ENCODE data around the gene MYO6. TPM values are rescaled to one million over a fixed set of nuclear protein-coding genes. Genes with fewer than 3 reads are reported as not detected.

The MYO6 gene
- total RNA-seq, 1 donor from 2014 or later: 105 TPM

DNA sequence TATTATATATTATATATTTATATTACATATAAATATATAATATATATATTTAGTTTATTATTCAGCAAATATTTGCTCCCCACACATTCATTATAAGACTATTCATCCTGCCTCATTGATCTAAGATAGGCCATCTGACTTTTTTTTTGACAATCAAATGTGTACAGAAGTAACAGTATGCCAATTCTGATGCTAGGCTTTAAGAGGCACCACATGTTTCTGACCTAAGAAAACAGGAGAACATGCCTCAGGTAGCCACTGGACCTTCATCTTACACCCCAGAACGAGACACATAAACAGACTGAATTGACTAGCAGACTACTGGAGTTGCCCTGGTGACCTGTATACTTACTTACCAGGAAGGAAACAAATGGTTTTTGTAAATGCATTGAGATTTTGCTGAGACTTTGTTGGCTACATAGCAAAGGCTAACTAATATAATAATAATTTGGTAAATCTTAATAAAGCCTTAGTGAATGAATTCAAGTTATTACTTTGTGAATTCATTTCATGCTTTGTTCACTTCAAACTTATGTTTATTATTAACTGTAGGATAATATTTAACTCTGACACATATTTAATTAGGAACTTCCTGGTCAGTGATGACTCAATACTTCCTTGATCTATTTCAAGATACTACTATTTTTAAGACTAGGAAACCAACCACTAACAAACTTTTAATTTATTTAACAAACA lies 13.4 kb upstream of the MYO6 start:
- TF ChIP-seq, protein P1, sequence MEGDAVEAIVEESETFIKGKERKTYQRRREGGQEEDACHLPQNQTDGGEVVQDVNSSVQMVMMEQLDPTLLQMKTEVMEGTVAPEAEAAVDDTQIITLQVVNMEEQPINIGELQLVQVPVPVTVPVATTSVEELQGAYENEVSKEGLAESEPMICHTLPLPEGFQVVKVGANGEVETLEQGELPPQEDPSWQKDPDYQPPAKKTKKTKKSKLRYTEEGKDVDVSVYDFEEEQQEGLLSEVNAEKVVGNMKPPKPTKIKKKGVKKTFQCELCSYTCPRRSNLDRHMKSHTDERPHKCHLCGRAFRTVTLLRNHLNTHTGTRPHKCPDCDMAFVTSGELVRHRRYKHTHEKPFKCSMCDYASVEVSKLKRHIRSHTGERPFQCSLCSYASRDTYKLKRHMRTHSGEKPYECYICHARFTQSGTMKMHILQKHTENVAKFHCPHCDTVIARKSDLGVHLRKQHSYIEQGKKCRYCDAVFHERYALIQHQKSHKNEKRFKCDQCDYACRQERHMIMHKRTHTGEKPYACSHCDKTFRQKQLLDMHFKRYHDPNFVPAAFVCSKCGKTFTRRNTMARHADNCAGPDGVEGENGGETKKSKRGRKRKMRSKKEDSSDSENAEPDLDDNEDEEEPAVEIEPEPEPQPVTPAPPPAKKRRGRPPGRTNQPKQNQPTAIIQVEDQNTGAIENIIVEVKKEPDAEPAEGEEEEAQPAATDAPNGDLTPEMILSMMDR (IDR thresholded peaks at IDR 0.05; ENCODE audit: unreplicated experiment): no peak
- Mint-ChIP-seq H3K4me3 (ENCODE audit: low read depth) (no peak overlapping the region), H3K36me3 (ENCODE audit: insufficient read depth) (no peaks in the 10 kb centered on the region), H3K4me1 (ENCODE audit: low read depth) (peaks cover 2% of the 10 kb centered on the region), H3K27ac (peak overlapping the region; percentile 74), H3K9me3 (ENCODE audit: low read depth) (no peaks in the 10 kb centered on the region), H3K27me3 (no peaks in the 10 kb centered on the region)
- DNase-seq (ENCODE audit: low spot score, unreplicated experiment): no peak

DNA sequence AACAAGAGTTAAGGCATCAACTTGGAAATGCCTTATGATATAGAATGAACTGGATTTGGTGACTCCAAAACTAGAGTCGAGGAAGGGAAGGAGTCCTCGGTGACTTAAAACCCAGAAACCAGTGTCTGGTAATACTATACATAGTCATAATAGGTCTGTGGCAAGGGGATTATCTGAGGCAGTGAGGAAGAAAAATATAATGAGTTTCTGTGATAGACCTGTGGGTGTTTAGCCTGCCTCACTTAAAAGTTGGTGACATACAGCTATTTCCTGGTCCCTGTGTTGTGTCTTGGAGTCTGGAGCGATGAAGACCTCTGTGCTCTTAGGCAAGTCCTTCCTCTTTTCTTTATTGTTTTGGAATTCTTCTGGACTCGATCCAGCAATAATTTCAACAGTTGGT lies 5.1 kb upstream of the MYO6 start:
- H3K9me3 Mint-ChIP-seq (ENCODE audit: low read depth): peaks cover 4% of the 10 kb centered on the region
- H3K27ac Mint-ChIP-seq: no peak overlapping the region
- H3K4me3 Mint-ChIP-seq (ENCODE audit: low read depth): no peak overlapping the region
- H3K36me3 Mint-ChIP-seq (ENCODE audit: insufficient read depth): no peaks in the 10 kb centered on the region
- DNase-seq (ENCODE audit: low spot score, unreplicated experiment): no peak
- H3K27me3 Mint-ChIP-seq: peaks cover 8% of the 10 kb centered on the region
- H3K4me1 Mint-ChIP-seq (ENCODE audit: low read depth): peaks cover 2% of the 10 kb centered on the region
- TF ChIP-seq, protein P1 (IDR thresholded peaks at IDR 0.05; ENCODE audit: unreplicated experiment): no peak

DNA sequence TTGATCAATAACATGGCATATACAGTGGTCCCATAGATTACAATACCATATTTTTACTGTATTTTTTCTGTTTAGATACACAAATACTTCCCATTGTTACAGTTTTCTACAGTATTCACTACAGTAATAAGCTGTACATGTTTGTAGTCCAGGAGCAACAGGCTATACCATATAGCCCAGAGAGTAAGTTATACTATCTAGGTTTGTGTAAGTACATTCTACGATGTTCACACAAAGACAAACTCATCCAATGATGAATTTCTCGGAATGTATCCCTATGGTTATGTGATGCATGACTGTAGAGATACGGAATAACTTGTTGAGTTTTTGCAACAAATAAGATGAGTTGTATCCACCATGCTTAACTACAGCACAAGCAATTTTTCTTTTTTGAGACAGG lies 3.6 kb upstream of the MYO6 start:
- TF ChIP-seq, protein P1 (IDR thresholded peaks at IDR 0.05; ENCODE audit: unreplicated experiment): no peak
- Mint-ChIP-seq H3K4me1 (ENCODE audit: low read depth) (peaks cover 7% of the 10 kb centered on the region), H3K27me3 (peaks cover 8% of the 10 kb centered on the region), H3K36me3 (ENCODE audit: insufficient read depth) (no peaks in the 10 kb centered on the region), H3K27ac (no peak overlapping the region), H3K4me3 (ENCODE audit: low read depth) (no peak overlapping the region), H3K9me3 (ENCODE audit: low read depth) (peaks cover 4% of the 10 kb centered on the region)
- no peak for DNase-seq (ENCODE audit: low spot score, unreplicated experiment)

DNA sequence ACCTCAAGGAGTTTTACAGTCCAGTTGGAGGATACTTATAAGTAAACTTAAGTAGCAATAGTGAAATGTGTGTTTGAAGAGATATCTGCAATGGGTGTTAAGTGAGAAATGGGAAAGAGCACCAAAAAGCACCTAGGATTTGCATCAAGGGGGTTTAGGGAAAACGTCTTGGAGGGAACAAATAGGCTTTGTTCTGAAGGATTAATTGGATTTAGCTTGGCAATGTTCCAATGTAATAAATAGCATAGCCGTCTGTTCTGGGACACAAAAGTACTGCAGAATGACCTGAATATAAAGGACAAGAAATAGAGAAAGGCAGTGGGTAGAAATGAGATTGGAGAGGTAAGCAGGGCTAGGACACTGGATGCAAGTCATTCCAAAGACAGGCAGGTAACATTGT lies 2.8 kb upstream of the MYO6 start:
- TF ChIP-seq, protein P1 (IDR thresholded peaks at IDR 0.05; ENCODE audit: unreplicated experiment): no peak
- Mint-ChIP-seq H3K27me3 (peaks cover 8% of the 10 kb centered on the region), H3K9me3 (ENCODE audit: low read depth) (peaks cover 4% of the 10 kb centered on the region), H3K4me3 (ENCODE audit: low read depth) (no peak overlapping the region), H3K27ac (no peak overlapping the region), H3K4me1 (ENCODE audit: low read depth) (peaks cover 11% of the 10 kb centered on the region), H3K36me3 (ENCODE audit: insufficient read depth) (no peaks in the 10 kb centered on the region)
- DNase-seq (ENCODE audit: low spot score, unreplicated experiment): no peak

DNA sequence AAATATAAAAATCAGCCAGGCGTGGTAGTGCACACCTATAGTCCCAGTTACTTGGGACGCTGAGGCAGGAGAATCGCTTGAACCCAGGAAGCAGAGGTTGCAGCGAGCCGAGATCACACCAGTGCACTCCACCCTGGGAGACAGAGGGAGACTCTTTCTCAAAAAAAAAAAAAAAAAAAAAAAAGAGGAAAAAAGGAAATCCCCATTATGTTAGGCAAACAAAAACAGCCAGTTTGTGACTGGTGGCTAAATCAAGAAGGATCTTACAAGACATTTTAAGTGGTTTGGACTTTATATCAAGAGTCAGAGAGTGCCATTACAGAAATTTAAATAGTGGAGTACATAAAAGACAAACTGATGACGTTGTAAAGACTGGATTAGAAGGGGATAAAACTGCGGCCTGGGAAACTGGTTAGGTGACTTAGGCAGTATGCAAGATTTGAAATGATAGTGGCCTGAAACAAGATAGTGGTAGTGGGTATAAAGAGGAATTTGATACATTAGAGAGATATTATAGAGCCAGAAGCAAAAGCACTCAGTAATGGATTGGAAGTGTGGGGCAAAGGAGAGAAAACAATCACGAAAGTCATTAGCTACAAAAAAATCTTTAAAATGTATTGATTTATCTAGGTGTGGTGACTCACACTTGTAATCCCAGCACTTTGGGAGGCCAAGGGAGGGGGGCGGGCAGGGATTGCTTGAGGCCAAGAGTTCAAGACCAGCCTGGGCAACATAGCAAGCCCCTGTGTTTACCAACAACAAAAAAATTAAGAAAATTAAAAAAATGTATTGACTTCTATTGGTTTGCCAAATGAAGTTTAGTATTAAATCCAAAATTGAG lies 1.7 kb upstream of the MYO6 start:
- H3K27me3 Mint-ChIP-seq: peaks cover 8% of the 10 kb centered on the region
- H3K36me3 Mint-ChIP-seq (ENCODE audit: insufficient read depth): no peaks in the 10 kb centered on the region
- TF ChIP-seq, protein P1 (IDR thresholded peaks at IDR 0.05; ENCODE audit: unreplicated experiment): no peak
- peaks cover 16% of the 10 kb centered on the region for H3K4me1 Mint-ChIP-seq (ENCODE audit: low read depth)
- H3K27ac Mint-ChIP-seq: peak overlapping the region; percentile 67
- H3K4me3 Mint-ChIP-seq (ENCODE audit: low read depth): peak overlapping the region; percentile 56
- no peak for DNase-seq (ENCODE audit: low spot score, unreplicated experiment)
- H3K9me3 Mint-ChIP-seq (ENCODE audit: low read depth): peaks cover 4% of the 10 kb centered on the region
